Measurements from ENCODE around the gene TCTN1.

GRCh38 chr12:110658878-110659277 is 44.9 kb downstream of the TCTN1 start:
- no peak for TF ChIP-seq POLR2A (IDR thresholded peaks at IDR 0.05)
- TF ChIP-seq, protein P1, sequence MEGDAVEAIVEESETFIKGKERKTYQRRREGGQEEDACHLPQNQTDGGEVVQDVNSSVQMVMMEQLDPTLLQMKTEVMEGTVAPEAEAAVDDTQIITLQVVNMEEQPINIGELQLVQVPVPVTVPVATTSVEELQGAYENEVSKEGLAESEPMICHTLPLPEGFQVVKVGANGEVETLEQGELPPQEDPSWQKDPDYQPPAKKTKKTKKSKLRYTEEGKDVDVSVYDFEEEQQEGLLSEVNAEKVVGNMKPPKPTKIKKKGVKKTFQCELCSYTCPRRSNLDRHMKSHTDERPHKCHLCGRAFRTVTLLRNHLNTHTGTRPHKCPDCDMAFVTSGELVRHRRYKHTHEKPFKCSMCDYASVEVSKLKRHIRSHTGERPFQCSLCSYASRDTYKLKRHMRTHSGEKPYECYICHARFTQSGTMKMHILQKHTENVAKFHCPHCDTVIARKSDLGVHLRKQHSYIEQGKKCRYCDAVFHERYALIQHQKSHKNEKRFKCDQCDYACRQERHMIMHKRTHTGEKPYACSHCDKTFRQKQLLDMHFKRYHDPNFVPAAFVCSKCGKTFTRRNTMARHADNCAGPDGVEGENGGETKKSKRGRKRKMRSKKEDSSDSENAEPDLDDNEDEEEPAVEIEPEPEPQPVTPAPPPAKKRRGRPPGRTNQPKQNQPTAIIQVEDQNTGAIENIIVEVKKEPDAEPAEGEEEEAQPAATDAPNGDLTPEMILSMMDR (IDR thresholded peaks at IDR 0.05) = no peak
